ENCODE results near the gene PCCA. TPM values are rescaled to one million over a fixed set of nuclear protein-coding genes. Genes with fewer than 3 reads are reported as not detected.
A peak's percentile ranks its signal among the peaks of the same experiment; 100 is the strongest.

Gene PCCA
- total and polyA plus RNA-seq, 2 donors (not counting 1 experiment from before 2014, with no cell fraction given) = 11.2 to 73.0 TPM

DNA sequence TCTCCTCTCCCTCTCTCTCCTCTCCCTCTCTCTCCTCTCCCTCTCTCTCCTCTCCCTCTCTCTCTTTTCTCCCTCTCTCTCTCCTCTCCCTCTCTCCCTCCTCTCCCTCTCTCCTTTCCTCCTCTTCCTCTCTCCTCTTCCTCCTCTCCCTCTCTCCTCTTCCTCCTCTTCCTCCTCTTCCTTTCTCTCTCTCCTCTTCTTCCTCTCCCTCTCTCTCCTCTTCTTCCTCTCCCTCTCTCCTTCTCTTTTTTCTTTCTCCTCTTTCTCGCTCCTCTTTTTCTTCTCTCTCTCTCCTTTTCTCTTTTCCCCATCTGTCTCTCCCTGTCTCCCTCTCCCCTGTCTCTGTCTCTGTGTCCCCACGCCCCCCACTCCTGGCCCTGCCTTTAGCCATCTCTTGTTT is 363.0 kb downstream of the PCCA start:
- no peak overlapping the region for H3K4me3 ChIP-seq (replicated peaks in 1 of 4; ENCODE audit: control extremely low read depth in 1 of 4, insufficient read depth in 1 of 4, low read depth in 3 of 4, low read length in 4 of 4)
- TF ChIP-seq, protein P1, sequence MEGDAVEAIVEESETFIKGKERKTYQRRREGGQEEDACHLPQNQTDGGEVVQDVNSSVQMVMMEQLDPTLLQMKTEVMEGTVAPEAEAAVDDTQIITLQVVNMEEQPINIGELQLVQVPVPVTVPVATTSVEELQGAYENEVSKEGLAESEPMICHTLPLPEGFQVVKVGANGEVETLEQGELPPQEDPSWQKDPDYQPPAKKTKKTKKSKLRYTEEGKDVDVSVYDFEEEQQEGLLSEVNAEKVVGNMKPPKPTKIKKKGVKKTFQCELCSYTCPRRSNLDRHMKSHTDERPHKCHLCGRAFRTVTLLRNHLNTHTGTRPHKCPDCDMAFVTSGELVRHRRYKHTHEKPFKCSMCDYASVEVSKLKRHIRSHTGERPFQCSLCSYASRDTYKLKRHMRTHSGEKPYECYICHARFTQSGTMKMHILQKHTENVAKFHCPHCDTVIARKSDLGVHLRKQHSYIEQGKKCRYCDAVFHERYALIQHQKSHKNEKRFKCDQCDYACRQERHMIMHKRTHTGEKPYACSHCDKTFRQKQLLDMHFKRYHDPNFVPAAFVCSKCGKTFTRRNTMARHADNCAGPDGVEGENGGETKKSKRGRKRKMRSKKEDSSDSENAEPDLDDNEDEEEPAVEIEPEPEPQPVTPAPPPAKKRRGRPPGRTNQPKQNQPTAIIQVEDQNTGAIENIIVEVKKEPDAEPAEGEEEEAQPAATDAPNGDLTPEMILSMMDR (conservative IDR thresholded peaks at IDR 0.05 in 1 of 2, IDR thresholded peaks at IDR 0.05 in 1 of 2; ENCODE audit: low read depth in 1 of 2, low read length in 2 of 2) = no peak
- no peak for TF ChIP-seq EZH2 (IDR thresholded peaks at IDR 0.05; ENCODE audit: low read length, missing control alignments)
- no peaks in the 10 kb centered on the region for H3K9me3 ChIP-seq (ENCODE audit: control insufficient read depth, insufficient read depth, low read depth, low read length)
- no peak for DNase-seq (ENCODE audit: low read depth in 2 of 2)
- H3K4me1 ChIP-seq (ENCODE audit: control insufficient read depth, extremely low read depth, insufficient read depth, low read length) = peaks cover 2% of the 10 kb centered on the region
- H3K79me2 ChIP-seq (ENCODE audit: control insufficient read depth, insufficient read depth, low read length) = no peaks in the 10 kb centered on the region
- no peak overlapping the region for H3K9ac ChIP-seq (ENCODE audit: insufficient read depth, low read length)
- no peak overlapping the region for H2AFZ ChIP-seq (ENCODE audit: low read length)
- no peaks in the 10 kb centered on the region for H3K36me3 ChIP-seq (ENCODE audit: control insufficient read depth, insufficient read depth, low read length)
- H3K4me2 ChIP-seq (ENCODE audit: extremely low read depth, insufficient read depth, low read length) = no peak overlapping the region
- H3K27me3 ChIP-seq (ENCODE audit: control insufficient read depth, insufficient read depth, low read length) = no peaks in the 10 kb centered on the region
- no peak overlapping the region for H3K27ac ChIP-seq (ENCODE audit: insufficient read depth, low read length)
- H4K20me1 ChIP-seq (ENCODE audit: control insufficient read depth, extremely low read depth, insufficient read depth, low read length) = no peaks in the 10 kb centered on the region

- no peaks in the 10 kb centered on the region for H3K27me3 ChIP-seq (ENCODE audit: control insufficient read depth, insufficient read depth, low read length)
- H3K4me2 ChIP-seq (ENCODE audit: extremely low read depth, insufficient read depth, low read length) = no peak overlapping the region
- TF ChIP-seq, protein P1 (conservative IDR thresholded peaks at IDR 0.05 in 1 of 2, IDR thresholded peaks at IDR 0.05 in 1 of 2; ENCODE audit: low read depth in 1 of 2, low read length in 2 of 2) = no peak
- no peak for TF ChIP-seq EZH2 (IDR thresholded peaks at IDR 0.05; ENCODE audit: low read length, missing control alignments)
- no peak overlapping the region for H2AFZ ChIP-seq (ENCODE audit: low read length)
- H3K79me2 ChIP-seq (ENCODE audit: control insufficient read depth, insufficient read depth, low read length) = no peaks in the 10 kb centered on the region
- H3K9me3 ChIP-seq (ENCODE audit: control insufficient read depth, insufficient read depth, low read depth, low read length) = no peaks in the 10 kb centered on the region
- H3K4me1 ChIP-seq (ENCODE audit: control insufficient read depth, extremely low read depth, insufficient read depth, low read length) = peaks cover 2% of the 10 kb centered on the region
- no peaks in the 10 kb centered on the region for H4K20me1 ChIP-seq (ENCODE audit: control insufficient read depth, extremely low read depth, insufficient read depth, low read length)
- peak; percentile 27 to 76 for DNase-seq (ENCODE audit: low read depth in 2 of 2)
- no peak overlapping the region for H3K4me3 ChIP-seq (replicated peaks in 1 of 4; ENCODE audit: control extremely low read depth in 1 of 4, insufficient read depth in 1 of 4, low read depth in 3 of 4, low read length in 4 of 4)
- no peak overlapping the region for H3K27ac ChIP-seq (ENCODE audit: insufficient read depth, low read length)
- no peaks in the 10 kb centered on the region for H3K36me3 ChIP-seq (ENCODE audit: control insufficient read depth, insufficient read depth, low read length)
- H3K9ac ChIP-seq (ENCODE audit: insufficient read depth, low read length) = no peak overlapping the region
Observed at GRCh38 chr13:100454876-100455275, 366.0 kb downstream of the PCCA start.

DNA sequence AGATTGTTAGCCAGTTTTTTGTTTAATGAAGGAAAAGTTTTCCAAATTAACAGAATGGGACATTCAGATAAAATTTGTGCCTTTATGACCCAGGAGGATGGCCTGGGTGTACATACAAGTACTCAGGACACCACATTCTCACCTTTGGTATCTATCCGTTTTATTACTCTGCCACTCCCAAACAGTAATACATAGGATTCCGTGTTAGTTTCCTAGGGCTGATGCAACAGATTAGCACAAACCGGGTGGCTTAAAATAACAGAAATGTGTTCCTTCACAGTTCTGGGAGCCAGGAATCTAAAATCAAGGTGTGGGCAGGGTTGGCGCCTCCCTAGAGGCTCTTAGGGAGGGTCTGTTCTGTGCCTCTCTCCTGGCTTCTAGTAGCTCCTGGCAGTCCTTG is 369.8 kb downstream of the PCCA start:
- no peaks in the 10 kb centered on the region for H3K36me3 ChIP-seq (ENCODE audit: control insufficient read depth, insufficient read depth, low read length)
- H3K27me3 ChIP-seq (ENCODE audit: control insufficient read depth, insufficient read depth, low read length) = no peaks in the 10 kb centered on the region
- TF ChIP-seq EZH2 (IDR thresholded peaks at IDR 0.05; ENCODE audit: low read length, missing control alignments) = no peak
- TF ChIP-seq, protein P1 (conservative IDR thresholded peaks at IDR 0.05 in 1 of 2, IDR thresholded peaks at IDR 0.05 in 1 of 2; ENCODE audit: low read depth in 1 of 2, low read length in 2 of 2) = no peak
- H3K9ac ChIP-seq (ENCODE audit: insufficient read depth, low read length) = no peak overlapping the region
- H3K4me2 ChIP-seq (ENCODE audit: extremely low read depth, insufficient read depth, low read length) = no peak overlapping the region
- no peak overlapping the region for H3K27ac ChIP-seq (ENCODE audit: insufficient read depth, low read length)
- H3K9me3 ChIP-seq (ENCODE audit: control insufficient read depth, insufficient read depth, low read depth, low read length) = no peaks in the 10 kb centered on the region
- DNase-seq (ENCODE audit: low read depth in 2 of 2) = no peak
- H3K4me3 ChIP-seq (replicated peaks in 1 of 4; ENCODE audit: control extremely low read depth in 1 of 4, insufficient read depth in 1 of 4, low read depth in 3 of 4, low read length in 4 of 4) = no peak overlapping the region
- H3K4me1 ChIP-seq (ENCODE audit: control insufficient read depth, extremely low read depth, insufficient read depth, low read length) = peaks cover 2% of the 10 kb centered on the region
- no peaks in the 10 kb centered on the region for H3K79me2 ChIP-seq (ENCODE audit: control insufficient read depth, insufficient read depth, low read length)
- H4K20me1 ChIP-seq (ENCODE audit: control insufficient read depth, extremely low read depth, insufficient read depth, low read length) = no peaks in the 10 kb centered on the region
- no peak overlapping the region for H2AFZ ChIP-seq (ENCODE audit: low read length)
